Gastroesophageal sphincter (tissue), 3 donors: ENCODE data around the gene CEP78.
"Not testable (repeated sequence)": the region's sequence is repeated elsewhere in the genome, so short reads cannot be mapped to it uniquely, and the experiment has no call there.

Experiments used
- CTCF ChIP-seq, 4 experiments: fragments of 200-600 bp in 2 of 4; fragments of 450-650 bp in 2 of 4; sonication (generic) in 1 of 4; IDR thresholded peaks; one replicate each; pipeline ENCODE4 v1.5.1; 2017 to 2019; ENCODE audit warnings: antibody characterized with exemption in 4 of 4, mild to moderate bottlenecking in 2 of 4, moderate library complexity in 2 of 4
- POLR2AphosphoS5 ChIP-seq: sonication (generic); formaldehyde crosslinking; IDR thresholded peaks from one replicate; pipeline ENCODE4 v1.6.1; 2017; ENCODE audit warnings: antibody characterized with exemption

DNA sequence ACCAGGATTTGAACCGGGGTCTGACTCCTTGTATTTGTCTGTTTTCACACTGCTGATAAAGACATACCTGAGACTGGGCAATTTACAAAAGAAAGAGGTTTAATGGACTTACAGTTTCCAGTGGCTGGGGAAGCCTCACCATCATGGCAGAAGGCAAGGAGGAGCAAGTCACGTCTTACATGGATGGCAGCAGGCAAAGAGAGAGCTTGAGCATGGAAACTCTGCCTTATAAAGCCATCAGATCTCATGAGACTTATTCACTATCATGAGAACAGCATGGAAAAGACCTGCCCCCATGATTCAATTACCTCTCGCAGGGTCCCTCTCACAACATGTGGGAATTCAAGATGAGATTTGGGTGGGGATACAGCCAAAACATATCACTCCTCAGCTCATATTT, 14.0 kb upstream of the CEP78 start:
- TF ChIP-seq CTCF (IDR thresholded peaks at IDR 0.05); POLR2AphosphoS5: not testable (repeated sequence)
